Immature natural killer cell (primary cell): ENCODE measurements around the gene STARD6. TPM values are rescaled to one million over a fixed set of nuclear protein-coding genes. Genes with fewer than 3 reads are reported as not detected.
"Not testable (repeated sequence)": the region's sequence is repeated elsewhere in the genome, so short reads cannot be mapped to it uniquely, and the experiment has no call there.

Experiments
- DNase-seq, 3 donors: peaks; one replicate each; pipeline ENCODE4 v3.0.0; 2022; ENCODE audit warnings: mixed read lengths in 1 of 3
- H3K27ac Mint-ChIP-seq, 6 donors: one replicate each; pipeline ENCODE4 v1.8.0; 2020; ENCODE audit warnings: mixed read lengths in 6 of 6, mild to moderate bottlenecking in 5 of 6, inconsistent platforms in 4 of 6, moderate library complexity in 3 of 6
- H3K27me3 Mint-ChIP-seq, 3 donors: one replicate each; pipeline ENCODE4 v1.8.0; 2020 to 2021; ENCODE audit warnings: low read depth in 3 of 3, mild to moderate bottlenecking in 3 of 3, mixed read lengths in 3 of 3, moderate library complexity in 3 of 3, inconsistent platforms in 1 of 3
- H3K36me3 Mint-ChIP-seq, 3 donors: one replicate each; pipeline ENCODE4 v1.8.0; 2020; ENCODE audit warnings: mixed read lengths in 3 of 3, inconsistent platforms in 2 of 3, mild to moderate bottlenecking in 2 of 3
- H3K4me1 Mint-ChIP-seq, 2 donors: one replicate each; pipeline ENCODE4 v1.8.0; 2020; ENCODE audit warnings: inconsistent platforms in 2 of 2, mild to moderate bottlenecking in 2 of 2, mixed read lengths in 2 of 2, moderate library complexity in 1 of 2
- H3K4me3 Mint-ChIP-seq, 5 donors: one replicate each; pipeline ENCODE4 v1.8.0; 2020; ENCODE audit warnings: mild to moderate bottlenecking in 5 of 5, mixed read lengths in 5 of 5, inconsistent platforms in 3 of 5, moderate library complexity in 3 of 5
- H3K9me3 Mint-ChIP-seq, 6 donors: one replicate each; pipeline ENCODE4 v1.8.0; 2020; ENCODE audit warnings: mild to moderate bottlenecking in 6 of 6, mixed read lengths in 6 of 6, inconsistent platforms in 4 of 6, moderate library complexity in 3 of 6
- polyA plus RNA-seq, 3 donors: library from polyadenylated mRNA; unstranded; fragments of 300-500 nt; fragmentation: Illumina TruSeq; gene quantifications; one replicate each; pipeline ENCODE4 v1.2.3, GENCODE V29; 2021

Gene STARD6
- polyA plus RNA-seq, 3 donors from 2014 or later, result not detected

- Mint-ChIP-seq H3K27me3 (peaks cover 0 to 3% (median 2%) of the 10 kb centered on the region in 3 donors), H3K27ac (no peak overlapping the region), H3K4me3 (no peak overlapping the region), H3K4me1 (no peaks in the 10 kb centered on the region), H3K36me3 (no peaks in the 10 kb centered on the region), H3K9me3 (no peaks in the 10 kb centered on the region)
- no peak for DNase-seq
These were observed 33.7 kb downstream of the STARD6 start for GRCh38 chr18:54323970-54324369.

- H3K27ac Mint-ChIP-seq, result no peak overlapping the region
- no peaks in the 10 kb centered on the region for H3K4me1 Mint-ChIP-seq
- no peak for DNase-seq
- H3K27me3 Mint-ChIP-seq, result peaks cover 0 to 4% (median 0%) of the 10 kb centered on the region in 3 donors
- H3K4me3 Mint-ChIP-seq, result no peak overlapping the region
- H3K9me3 Mint-ChIP-seq, result no peaks in the 10 kb centered on the region
- no peaks in the 10 kb centered on the region for H3K36me3 Mint-ChIP-seq
These were observed 34.1 kb downstream of the STARD6 start for GRCh38 chr18:54323561-54323960.

- H3K36me3 Mint-ChIP-seq, result peaks cover 0 to 3% (median 0%) of the 10 kb centered on the region in 3 donors
- H3K4me3 Mint-ChIP-seq, result no peak overlapping the region
- no peaks in the 10 kb centered on the region for H3K4me1 Mint-ChIP-seq
- no peak for DNase-seq
- peaks cover 0 to 1% (median 0%) of the 10 kb centered on the region in 6 donors for H3K9me3 Mint-ChIP-seq
- no peak overlapping the region for H3K27ac Mint-ChIP-seq
- peaks cover 5 to 9% (median 9%) of the 10 kb centered on the region in 3 donors for H3K27me3 Mint-ChIP-seq
These were observed 41.4 kb downstream of the STARD6 start for GRCh38 chr18:54316071-54316820.

- H3K27me3 Mint-ChIP-seq, result peaks cover 7 to 20% (median 16%) of the 10 kb centered on the region in 3 donors
- H3K9me3 Mint-ChIP-seq, DNase-seq, H3K36me3 Mint-ChIP-seq, H3K4me3 Mint-ChIP-seq, H3K4me1 Mint-ChIP-seq, H3K27ac Mint-ChIP-seq: not testable (repeated sequence)
These were observed 48.1 kb downstream of the STARD6 start for GRCh38 chr18:54309564-54309963.

GRCh38 chr18:54303408-54303807 lies 54.2 kb downstream of the STARD6 start:
- Mint-ChIP-seq H3K36me3 (peaks cover 0 to 5% (median 0%) of the 10 kb centered on the region in 3 donors), H3K27ac (no peak overlapping the region), H3K4me3 (no peak overlapping the region), H3K4me1 (no peaks in the 10 kb centered on the region), H3K9me3 (peaks cover 0 to 13% (median 3%) of the 10 kb centered on the region in 6 donors), H3K27me3 (peaks cover 3 to 19% (median 5%) of the 10 kb centered on the region in 3 donors)
- no peak for DNase-seq

GRCh38 chr18:54298991-54299390 lies 58.7 kb downstream of the STARD6 start:
- H3K4me1 Mint-ChIP-seq, H3K27me3 Mint-ChIP-seq, H3K4me3 Mint-ChIP-seq, DNase-seq, H3K27ac Mint-ChIP-seq: not testable (repeated sequence)
- peaks cover 0 to 20% (median 15%) of the 10 kb centered on the region in 3 donors for H3K36me3 Mint-ChIP-seq
- peaks cover 0 to 13% (median 2%) of the 10 kb centered on the region in 6 donors for H3K9me3 Mint-ChIP-seq

- Mint-ChIP-seq H3K27me3 (peaks cover 0 to 1% (median 0%) of the 10 kb centered on the region in 3 donors), H3K9me3 (peaks cover 0 to 13% (median 2%) of the 10 kb centered on the region in 6 donors), H3K27ac (no peak overlapping the region), H3K4me1 (no peaks in the 10 kb centered on the region), H3K4me3 (no peak overlapping the region), H3K36me3 (peaks cover 7 to 30% (median 23%) of the 10 kb centered on the region in 3 donors)
- no peak for DNase-seq
These were observed 61.6 kb downstream of the STARD6 start for GRCh38 chr18:54296062-54296461.

- DNase-seq, result no peak
- Mint-ChIP-seq H3K4me3 (no peak overlapping the region), H3K9me3 (peaks cover 0 to under 1% (median 0%) of the 10 kb centered on the region in 6 donors), H3K27ac (no peak overlapping the region), H3K4me1 (no peaks in the 10 kb centered on the region), H3K36me3 (peaks cover 12 to 41% (median 30%) of the 10 kb centered on the region in 3 donors), H3K27me3 (no peaks in the 10 kb centered on the region)
These were observed 63.4 kb downstream of the STARD6 start for GRCh38 chr18:54294274-54294673.

GRCh38 chr18:54284981-54285785 lies 72.5 kb downstream of the STARD6 start:
- H3K27me3 Mint-ChIP-seq, result no peaks in the 10 kb centered on the region
- DNase-seq, result peak in 1 of 3 donors; percentile 24
- peak overlapping the region in 3 of 6 donors; percentile 36 to 81 (median 78) for H3K27ac Mint-ChIP-seq
- H3K4me3 Mint-ChIP-seq, result peak overlapping the region in 1 of 5 donors; percentile 42
- peaks cover 32 to 51% (median 41%) of the 10 kb centered on the region in 3 donors for H3K36me3 Mint-ChIP-seq
- peaks cover 0 to 5% of the 10 kb centered on the region in 2 donors for H3K4me1 Mint-ChIP-seq
- no peaks in the 10 kb centered on the region for H3K9me3 Mint-ChIP-seq

- no peaks in the 10 kb centered on the region for H3K9me3 Mint-ChIP-seq
- H3K27me3 Mint-ChIP-seq, result no peaks in the 10 kb centered on the region
- peaks cover 0 to 5% of the 10 kb centered on the region in 2 donors for H3K4me1 Mint-ChIP-seq
- H3K27ac Mint-ChIP-seq, result peak overlapping the region in 2 of 6 donors; percentile 78 to 81
- no peak for DNase-seq
- peaks cover 36 to 51% (median 43%) of the 10 kb centered on the region in 3 donors for H3K36me3 Mint-ChIP-seq
- H3K4me3 Mint-ChIP-seq, result no peak overlapping the region
These were observed 73.1 kb downstream of the STARD6 start for GRCh38 chr18:54284535-54284934.

GRCh38 chr18:54280220-54280569 lies 77.5 kb downstream of the STARD6 start:
- Mint-ChIP-seq H3K4me1 (peaks cover 0 to 3% of the 10 kb centered on the region in 2 donors), H3K36me3 (peaks cover 18 to 45% (median 34%) of the 10 kb centered on the region in 3 donors), H3K27ac (peak overlapping the region in 1 of 6 donors; percentile 48), H3K4me3 (no peak overlapping the region), H3K27me3 (no peaks in the 10 kb centered on the region), H3K9me3 (no peaks in the 10 kb centered on the region)
- DNase-seq, result no peak

- H3K27ac Mint-ChIP-seq, result no peak overlapping the region
- peaks cover 18 to 40% (median 36%) of the 10 kb centered on the region in 3 donors for H3K36me3 Mint-ChIP-seq
- no peaks in the 10 kb centered on the region for H3K9me3 Mint-ChIP-seq
- H3K27me3 Mint-ChIP-seq, result no peaks in the 10 kb centered on the region
- H3K4me3 Mint-ChIP-seq, result no peak overlapping the region
- H3K4me1 Mint-ChIP-seq, result no peaks in the 10 kb centered on the region
- no peak for DNase-seq
These were observed 78.0 kb downstream of the STARD6 start for GRCh38 chr18:54279477-54280219.

GRCh38 chr18:54278615-54279014 lies 79.0 kb downstream of the STARD6 start:
- Mint-ChIP-seq H3K36me3 (peaks cover 14 to 31% (median 30%) of the 10 kb centered on the region in 3 donors), H3K9me3 (no peaks in the 10 kb centered on the region), H3K4me1 (no peaks in the 10 kb centered on the region), H3K27me3 (no peaks in the 10 kb centered on the region), H3K4me3 (no peak overlapping the region), H3K27ac (no peak overlapping the region)
- DNase-seq, result no peak
